ENCODE measurements around the gene EPS15. TPM values are rescaled to one million over a fixed set of nuclear protein-coding genes. Genes with fewer than 3 reads are reported as not detected.

EPS15 gene
- total and polyA plus RNA-seq, 2 experiments from 2014 or later = 14.9 to 46.0 TPM

- H3K36me3 ChIP-seq (replicated peaks; ENCODE audit: insufficient read depth, low read depth) = no peaks in the 10 kb centered on the region
These were observed 146.5 kb downstream of the EPS15 start for GRCh38 chr1:51372561-51372960.

GRCh38 chr1:51369171-51369570, 149.9 kb downstream of the EPS15 start:
- no peak overlapping the region for H3K27ac ChIP-seq
- DNase-seq (ENCODE audit: low spot score) = no peak
- WGBS (ENCODE audit: low lambda C conversion rate, missing lambda C conversion rate) = 90% methylated on average over 4 of the region's 4 CpGs
- H3K9me2 ChIP-seq (replicated peaks; ENCODE audit: insufficient read depth) = no peaks in the 10 kb centered on the region
- no peaks in the 10 kb centered on the region for H3K27me3 ChIP-seq
- no peaks in the 10 kb centered on the region for H3K79me2 ChIP-seq
- H3K36me3 ChIP-seq (replicated peaks; ENCODE audit: insufficient read depth, low read depth) = no peaks in the 10 kb centered on the region
- H3K4me3 ChIP-seq = no peak overlapping the region
- H3K9me3 ChIP-seq (ENCODE audit: low read depth) = no peaks in the 10 kb centered on the region
- H3K4me2 ChIP-seq = no peak overlapping the region
- H3K4me1 ChIP-seq (ENCODE audit: insufficient read depth) = no peaks in the 10 kb centered on the region
- no peak overlapping the region for H2AFZ ChIP-seq
- TF ChIP-seq EZH2phosphoT487 (IDR thresholded peaks at IDR 0.05; ENCODE audit: low read depth, severe bottlenecking, unreplicated experiment) (no peak), EZH2 (IDR thresholded peaks at IDR 0.05; ENCODE audit: borderline replicate concordance) (no peak), CTCF (IDR thresholded peaks at IDR 0.05; ENCODE audit: poor library complexity) (no peak)
- H4K20me1 ChIP-seq (ENCODE audit: insufficient read depth, poor library complexity, severe bottlenecking) = no peaks in the 10 kb centered on the region

More at GRCh38 chr1:51372561-51372960, 146.5 kb downstream of the EPS15 start:
- no peak overlapping the region for H3K4me2 ChIP-seq
- no peaks in the 10 kb centered on the region for H3K27me3 ChIP-seq
- no peaks in the 10 kb centered on the region for H3K79me2 ChIP-seq
- H3K9me3 ChIP-seq (ENCODE audit: low read depth) = no peaks in the 10 kb centered on the region
- no peak overlapping the region for H3K27ac ChIP-seq
- no peak for TF ChIP-seq EZH2 (IDR thresholded peaks at IDR 0.05; ENCODE audit: borderline replicate concordance)
- no peak for TF ChIP-seq CTCF (IDR thresholded peaks at IDR 0.05; ENCODE audit: poor library complexity)
- no peak for TF ChIP-seq EZH2phosphoT487 (IDR thresholded peaks at IDR 0.05; ENCODE audit: low read depth, severe bottlenecking, unreplicated experiment)
- H2AFZ ChIP-seq = no peak overlapping the region
- H3K9me2 ChIP-seq (replicated peaks; ENCODE audit: insufficient read depth) = no peaks in the 10 kb centered on the region
- DNase-seq (ENCODE audit: low spot score) = no peak
- no peak overlapping the region for H3K4me3 ChIP-seq
- no peaks in the 10 kb centered on the region for H4K20me1 ChIP-seq (ENCODE audit: insufficient read depth, poor library complexity, severe bottlenecking)
- no peaks in the 10 kb centered on the region for H3K4me1 ChIP-seq (ENCODE audit: insufficient read depth)

- no peaks in the 10 kb centered on the region for H3K9me2 ChIP-seq (replicated peaks; ENCODE audit: insufficient read depth)
- H3K9me3 ChIP-seq (ENCODE audit: low read depth) = no peaks in the 10 kb centered on the region
- H3K27me3 ChIP-seq = no peaks in the 10 kb centered on the region
- no peak for TF ChIP-seq CTCF (IDR thresholded peaks at IDR 0.05; ENCODE audit: poor library complexity)
- no peaks in the 10 kb centered on the region for H3K36me3 ChIP-seq (replicated peaks; ENCODE audit: insufficient read depth, low read depth)
- no peak overlapping the region for H3K4me2 ChIP-seq
- no peaks in the 10 kb centered on the region for H3K79me2 ChIP-seq
- H3K4me1 ChIP-seq (ENCODE audit: insufficient read depth) = no peaks in the 10 kb centered on the region
- H4K20me1 ChIP-seq (ENCODE audit: insufficient read depth, poor library complexity, severe bottlenecking) = no peaks in the 10 kb centered on the region
- no peak overlapping the region for H3K27ac ChIP-seq
- WGBS (ENCODE audit: low lambda C conversion rate, missing lambda C conversion rate) = 100% methylated on average over 1 of the region's 1 CpG
- DNase-seq (ENCODE audit: low spot score) = no peak
- no peak overlapping the region for H2AFZ ChIP-seq
- H3K4me3 ChIP-seq = no peak overlapping the region
These were observed 153.3 kb downstream of the EPS15 start for GRCh38 chr1:51365774-51366173.

- 82% methylated on average over 4 of the region's 4 CpGs for WGBS (ENCODE audit: low lambda C conversion rate, missing lambda C conversion rate)
- Histone ChIP-seq H3K9me2 (replicated peaks; ENCODE audit: insufficient read depth) (no peaks in the 10 kb centered on the region), H3K36me3 (replicated peaks; ENCODE audit: insufficient read depth, low read depth) (no peaks in the 10 kb centered on the region), H3K4me2 (no peak overlapping the region), H3K4me1 (ENCODE audit: insufficient read depth) (no peaks in the 10 kb centered on the region), H3K4me3 (no peak overlapping the region), H3K27ac (no peak overlapping the region), H3K79me2 (no peaks in the 10 kb centered on the region), H4K20me1 (ENCODE audit: insufficient read depth, poor library complexity, severe bottlenecking) (no peaks in the 10 kb centered on the region), H3K9me3 (ENCODE audit: low read depth) (no peaks in the 10 kb centered on the region), H2AFZ (no peak overlapping the region), H3K27me3 (no peaks in the 10 kb centered on the region)
- DNase-seq (ENCODE audit: low spot score) = no peak
- TF ChIP-seq CTCF (IDR thresholded peaks at IDR 0.05; ENCODE audit: poor library complexity) (no peak), EZH2 (IDR thresholded peaks at IDR 0.05; ENCODE audit: borderline replicate concordance) (no peak), EZH2phosphoT487 (IDR thresholded peaks at IDR 0.05; ENCODE audit: low read depth, severe bottlenecking, unreplicated experiment) (no peak)
These were observed 159.2 kb downstream of the EPS15 start for GRCh38 chr1:51359879-51360278.

Data from hepatocyte (in vitro differentiated cells).